Osteocyte (in vitro differentiated cells): ENCODE data around the gene MPL. TPM values are rescaled to one million over a fixed set of nuclear protein-coding genes. Genes with fewer than 3 reads are reported as not detected.

Experiments
- DNase-seq: peaks from one replicate; pipeline ENCODE4 v3.0.0; 2021; ENCODE audit warnings: mixed read lengths; ENCODE audit not compliant: unreplicated experiment; ENCODE audit errors: extremely low spot score
- H3K27ac Mint-ChIP-seq: one replicate; pipeline ENCODE4 v1.8.0; 2021; ENCODE audit warnings: mild to moderate bottlenecking, mixed read lengths; ENCODE audit not compliant: unreplicated experiment
- H3K27me3 Mint-ChIP-seq: one replicate; pipeline ENCODE4 v1.8.0; 2021; ENCODE audit warnings: mixed read lengths; ENCODE audit not compliant: unreplicated experiment
- H3K36me3 Mint-ChIP-seq: one replicate; pipeline ENCODE4 v1.8.0; 2021; ENCODE audit warnings: mixed read lengths; ENCODE audit not compliant: unreplicated experiment
- H3K4me1 Mint-ChIP-seq: one replicate; pipeline ENCODE4 v1.8.0; 2021; ENCODE audit warnings: mixed read lengths; ENCODE audit not compliant: unreplicated experiment
- H3K4me3 Mint-ChIP-seq: one replicate; pipeline ENCODE4 v1.8.0; 2021; ENCODE audit warnings: mild to moderate bottlenecking, moderate library complexity, mixed read lengths; ENCODE audit not compliant: unreplicated experiment
- H3K9me3 Mint-ChIP-seq: one replicate; pipeline ENCODE4 v1.8.0; 2021; ENCODE audit warnings: mixed read lengths; ENCODE audit not compliant: unreplicated experiment
- CTCF ChIP-seq: fragments of 200-600 bp; sonication (generic); IDR thresholded peaks from 2 replicates; pipeline ENCODE4 v1.5.0; 2021; ENCODE audit warnings: antibody characterized with exemption, mild to moderate bottlenecking, moderate library complexity
- total RNA-seq: library from RNA; stranded (reverse); gene quantifications from 2 replicates; pipeline ENCODE4 v1.2.1, GENCODE V29; 2021

Gene MPL
- total RNA-seq, 1 donor from 2014 or later = not detected

DNA sequence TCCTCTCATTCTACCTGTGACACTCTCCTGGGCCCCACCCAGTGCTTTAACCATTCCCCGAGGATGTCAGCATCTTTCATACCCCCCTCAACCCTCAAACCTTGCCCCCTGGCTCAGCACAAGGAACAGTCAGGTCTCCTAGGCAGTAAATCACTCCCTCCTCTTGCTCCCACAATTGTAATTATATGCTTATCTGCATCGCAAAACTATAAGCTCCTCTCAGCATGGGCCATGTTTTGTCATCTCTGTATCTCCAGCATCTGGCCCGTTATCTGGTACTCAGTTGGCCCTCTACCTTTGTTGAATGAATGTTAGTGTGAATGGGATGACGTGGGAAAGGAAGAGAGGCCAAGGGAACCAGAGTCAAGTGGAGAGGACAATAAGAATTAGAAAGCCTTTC lies 32.9 kb downstream of the MPL start:
- Mint-ChIP-seq H3K9me3 (no peaks in the 10 kb centered on the region), H3K27ac (no peak overlapping the region), H3K27me3 (no peaks in the 10 kb centered on the region), H3K4me3 (no peak overlapping the region), H3K36me3 (no peaks in the 10 kb centered on the region), H3K4me1 (peaks cover 30% of the 10 kb centered on the region)
- no peak for DNase-seq
- TF ChIP-seq CTCF = no peak

GRCh38 chr1:43372172-43372571 lies 34.6 kb downstream of the MPL start:
- Mint-ChIP-seq H3K4me3 (no peak overlapping the region), H3K9me3 (no peaks in the 10 kb centered on the region), H3K27ac (no peak overlapping the region), H3K36me3 (no peaks in the 10 kb centered on the region), H3K27me3 (no peaks in the 10 kb centered on the region), H3K4me1 (peaks cover 17% of the 10 kb centered on the region)
- DNase-seq = no peak
- TF ChIP-seq CTCF = no peak

DNA sequence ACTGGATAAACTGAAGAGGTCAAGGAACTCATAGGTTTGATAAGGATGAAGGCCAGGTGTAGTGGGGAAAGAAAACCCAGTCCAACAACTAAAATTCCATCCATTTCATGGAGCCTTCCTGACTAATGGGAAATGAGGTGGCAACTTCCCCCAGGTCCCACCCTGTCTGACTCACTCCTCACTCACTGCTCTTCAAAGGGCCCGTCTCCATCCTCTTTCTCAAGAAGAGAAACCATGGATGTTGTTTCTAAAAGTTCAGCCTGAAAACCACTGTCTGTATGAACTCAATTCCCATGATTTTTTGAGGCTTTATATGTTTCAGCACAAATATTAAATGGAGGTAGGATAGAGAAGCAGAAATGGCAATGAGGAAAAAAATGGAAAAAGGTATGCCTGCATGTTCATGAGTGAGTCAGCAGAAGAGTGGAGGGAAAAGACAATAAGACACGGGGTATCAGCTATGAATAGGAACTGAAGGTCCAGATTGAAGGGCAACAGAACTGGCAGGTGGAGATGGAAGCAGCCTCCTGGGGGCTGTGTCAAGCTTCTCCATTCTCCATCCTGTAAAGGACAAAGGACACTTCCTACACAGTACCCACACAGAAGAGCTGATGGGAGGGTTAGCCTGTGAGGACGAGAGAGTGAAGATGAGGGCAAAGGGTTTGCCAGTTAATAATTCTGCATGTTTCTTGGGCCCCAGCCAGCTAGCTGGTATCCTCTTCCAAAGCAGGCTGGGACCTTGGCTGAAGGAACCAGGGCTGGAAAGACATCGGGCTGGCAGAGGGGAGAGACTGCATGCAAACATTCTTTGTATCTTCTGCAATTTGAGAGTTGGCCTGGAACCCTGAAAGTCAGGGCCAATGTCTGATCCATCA lies 35.7 kb downstream of the MPL start:
- no peak for TF ChIP-seq CTCF
- no peaks in the 10 kb centered on the region for H3K27me3 Mint-ChIP-seq
- no peaks in the 10 kb centered on the region for H3K9me3 Mint-ChIP-seq
- H3K4me1 Mint-ChIP-seq = peaks cover 12% of the 10 kb centered on the region
- H3K36me3 Mint-ChIP-seq = no peaks in the 10 kb centered on the region
- H3K27ac Mint-ChIP-seq = no peak overlapping the region
- DNase-seq = no peak
- H3K4me3 Mint-ChIP-seq = no peak overlapping the region

DNA sequence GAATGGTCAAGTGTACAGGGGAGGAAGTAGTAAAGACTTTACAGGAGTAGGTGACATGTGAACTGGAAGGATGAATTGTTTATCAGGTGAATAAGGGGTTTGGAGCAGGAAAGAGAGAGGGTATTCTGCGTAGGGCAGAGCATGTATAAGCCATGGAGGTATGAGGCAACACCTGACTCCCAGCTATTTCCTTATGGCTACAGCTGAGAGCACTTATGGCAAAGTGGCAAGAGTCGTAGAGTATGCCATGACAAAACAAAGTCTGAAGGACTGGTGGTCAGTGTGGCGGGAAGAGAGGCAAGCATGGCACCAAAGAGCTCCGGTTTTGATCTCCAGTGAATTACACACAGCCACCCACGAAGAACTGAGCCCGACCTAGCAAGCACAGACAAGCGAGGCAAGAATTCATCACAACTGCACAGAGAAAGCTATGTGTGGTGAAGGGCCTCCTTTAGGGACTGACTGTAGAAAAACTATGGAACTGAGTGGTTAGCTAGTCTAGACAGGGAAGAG lies 39.2 kb downstream of the MPL start:
- Mint-ChIP-seq H3K27me3 (no peaks in the 10 kb centered on the region), H3K27ac (no peak overlapping the region), H3K9me3 (no peaks in the 10 kb centered on the region), H3K4me3 (no peak overlapping the region), H3K36me3 (peaks cover 8% of the 10 kb centered on the region), H3K4me1 (no peaks in the 10 kb centered on the region)
- DNase-seq = no peak
- no peak for TF ChIP-seq CTCF

DNA sequence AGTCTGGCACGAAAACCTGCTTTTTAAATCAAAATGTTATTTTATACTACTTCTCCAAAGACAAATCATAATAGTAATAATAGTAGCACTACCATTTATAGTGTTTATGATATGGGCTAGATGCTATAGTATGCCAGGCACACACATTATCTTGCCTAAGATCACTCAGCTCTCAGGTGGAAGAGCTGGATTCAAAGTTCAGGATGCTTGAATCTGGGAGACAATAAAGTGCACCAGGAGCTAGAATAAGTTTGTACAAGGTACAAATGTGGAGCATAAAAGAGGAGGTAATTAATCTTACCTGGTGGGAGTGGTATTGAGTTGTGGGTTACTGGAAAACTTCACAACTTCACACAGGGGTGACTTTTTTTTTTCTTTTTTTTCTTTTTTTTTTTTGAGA lies 40.2 kb downstream of the MPL start:
- H3K27me3 Mint-ChIP-seq = no peaks in the 10 kb centered on the region
- H3K4me1 Mint-ChIP-seq = no peaks in the 10 kb centered on the region
- TF ChIP-seq CTCF = no peak

More for the DNA sequence above, 40.2 kb downstream of the MPL start:
- Mint-ChIP-seq H3K4me3 (no peak overlapping the region), H3K9me3 (no peaks in the 10 kb centered on the region), H3K27ac (no peak overlapping the region), H3K36me3 (peaks cover 15% of the 10 kb centered on the region)
- no peak for DNase-seq
